Measurements from ENCODE around the gene VWA8.

DNA sequence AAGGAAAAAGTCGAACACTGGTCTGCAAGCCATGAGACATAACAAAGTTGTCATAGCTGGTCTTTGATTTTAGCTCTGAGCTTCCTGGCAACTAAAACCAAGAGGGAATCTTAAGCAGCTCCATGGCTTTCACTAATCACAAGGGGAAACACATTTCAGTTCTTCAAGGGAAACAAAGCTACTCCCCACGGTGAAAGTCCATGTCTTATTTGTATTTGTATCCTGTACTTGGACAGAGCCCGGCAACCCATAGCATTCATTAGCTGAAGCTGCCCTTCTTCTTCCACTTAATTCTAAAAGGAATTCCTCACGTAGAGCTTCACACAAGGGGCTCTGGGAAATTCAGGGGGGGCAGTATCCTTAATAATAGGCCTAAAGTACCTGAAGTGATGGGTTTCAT, 374.7 kb downstream of the VWA8 start:
- no peak for TF ChIP-seq EP300 (IDR thresholded peaks at IDR 0.05)
- no peak for TF ChIP-seq CTCF (IDR thresholded peaks at IDR 0.05)
- TF ChIP-seq POLR2AphosphoS5 (IDR thresholded peaks at IDR 0.05), result no peak
- no peak for TF ChIP-seq POLR2A (IDR thresholded peaks at IDR 0.05; ENCODE audit: low read depth)
